ENCODE measurements around the gene OXNAD1. TPM values are rescaled to one million over a fixed set of nuclear protein-coding genes. Genes with fewer than 3 reads are reported as not detected.

Gene OXNAD1
- total and polyA plus RNA-seq, 10 of the 15 experiments (the other 5 are each of a cell fraction or from before 2014, with no cell fraction given): 5.6 to 27.8 (median 16.2) TPM

- ATAC-seq (no peak), DNase-seq (ENCODE audit: low read depth, low spot score) (no peak), FAIRE-seq (no peak)
- in situ Hi-C loops (cut with MboI) (no loop called here), intact Hi-C loops (cut with micrococcal nuclease; ENCODE audit: unreplicated experiment) (no loop called here)
- ChIA-PET POLR2A (interaction anchor here (0.6 kb wide), 2 partner anchors 15 to 274 kb away, joined by 3 to 5 read pairs; no protein-coding TSS in a partner anchor), SMC1A (ENCODE audit: uncharacterized antibody, unreplicated experiment) (interaction anchor here (0.7 to 1.6 kb wide), 8 partner anchors 17 to 288 kb away, joined by 3 to 7 read pairs (median 3); no protein-coding TSS in a partner anchor), RAD21 (ENCODE audit: unreplicated experiment) (interaction anchor here (0.7 to 1.5 kb wide), 4 partner anchors 16 to 32 kb away, joined by 3 to 5 read pairs (median 4); no protein-coding TSS in a partner anchor), CTCF (interaction anchor here (1.2 to 9.7 kb wide), 3 partner anchors 8 to 278 kb away, joined by 6 to 93 read pairs (median 6); no protein-coding TSS in a partner anchor)
- TF ChIP-seq RAD51 (IDR thresholded peaks at IDR 0.05) (no peak), HDAC6 (IDR thresholded peaks at IDR 0.05; ENCODE audit: unreplicated experiment) (no peak), REST (IDR thresholded peaks at IDR 0.05; ENCODE audit: low read depth, low read length) (no peak), ATF7 (IDR thresholded peaks at IDR 0.05; ENCODE audit: low read depth) (no peak), BRCA1 (IDR thresholded peaks at IDR 0.05; ENCODE audit: low read depth, low read length) (no peak), RBBP5 (conservative IDR thresholded peaks at IDR 0.05) (no peak), RFX5 (IDR thresholded peaks at IDR 0.05; ENCODE audit: low read depth, low read length) (no peak)
- no peak overlapping the region for H3K4me3 ChIP-seq
- no peak overlapping the region for H2AFZ ChIP-seq (ENCODE audit: control insufficient read depth, low read depth, low read length)
- H4K20me1 ChIP-seq (ENCODE audit: control insufficient read depth, insufficient read depth): no peaks in the 10 kb centered on the region
- H3K4me2 ChIP-seq (ENCODE audit: control insufficient read depth, insufficient read depth): no peak overlapping the region
- WGBS (ENCODE audit: insufficient coverage, insufficient replicate concordance, low lambda C conversion rate, missing lambda C conversion rate): 100% methylated on average over 1 of the region's 1 CpG
- no peak overlapping the region for H3K9ac ChIP-seq (ENCODE audit: control insufficient read depth, insufficient read depth, low read length)
- H3K27ac ChIP-seq (ENCODE audit: control insufficient read depth, insufficient read depth): no peak overlapping the region
- no peaks in the 10 kb centered on the region for H3K4me1 ChIP-seq (ENCODE audit: control insufficient read depth, insufficient read depth, low read length)
- BruUV-seq (replicated peaks): no TSS peak
- no peaks in the 10 kb centered on the region for H3K27me3 ChIP-seq (replicated peaks in 1 of 2; ENCODE audit: control insufficient read depth in 2 of 2, insufficient read depth in 2 of 2, low read length in 1 of 2)
- H3K36me3 ChIP-seq (ENCODE audit: control insufficient read depth in 2 of 2, insufficient read depth in 2 of 2, low read length in 1 of 2): peaks cover 2 to 4% of the 10 kb centered on the region in 2 experiments
- peaks cover 4% of the 10 kb centered on the region for H3K79me2 ChIP-seq (ENCODE audit: control insufficient read depth, insufficient read depth, low read length)
- H3K9me3 ChIP-seq (replicated peaks; ENCODE audit: control insufficient read depth, insufficient read depth, low read length): no peaks in the 10 kb centered on the region
Observed at GRCh38 chr3:16272588-16272987, 7.6 kb downstream of the OXNAD1 start.
